Inflammatory macrophage treated with lipopolysaccharide for 1 hour (primary cell): ENCODE data around the gene KLF6.

Source experiments
- DNase-seq, 2 donors: peaks; one replicate each; pipeline ENCODE4 v3.0.0-alpha.2; 2020 to 2022

Gene KLF6

DNA sequence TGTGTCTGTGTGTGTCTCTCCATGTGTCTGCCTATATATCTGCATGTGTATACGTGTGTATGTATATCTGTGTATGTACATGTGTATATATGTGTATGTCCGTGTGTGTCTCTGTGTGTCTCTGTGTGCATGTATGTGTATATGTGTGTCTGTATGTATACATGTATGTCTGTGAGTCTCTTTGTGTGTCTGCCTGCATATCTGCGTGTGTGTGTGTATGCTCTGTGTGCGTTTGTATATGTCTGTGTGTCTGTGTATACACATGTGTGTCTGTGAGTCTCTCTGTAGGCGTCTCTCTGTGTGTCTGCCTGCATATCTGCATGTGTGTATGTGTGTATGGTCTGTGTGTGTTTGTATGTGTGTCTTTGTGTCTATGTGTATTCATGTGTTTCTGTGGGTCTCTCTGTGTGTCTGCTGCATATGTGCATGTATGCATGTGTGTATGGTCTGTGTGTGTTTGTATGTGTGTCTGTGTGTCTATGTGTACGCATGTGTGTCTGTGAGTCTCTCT, 23.7 kb upstream of the KLF6 start:
- DNase-seq: no peak

DNA sequence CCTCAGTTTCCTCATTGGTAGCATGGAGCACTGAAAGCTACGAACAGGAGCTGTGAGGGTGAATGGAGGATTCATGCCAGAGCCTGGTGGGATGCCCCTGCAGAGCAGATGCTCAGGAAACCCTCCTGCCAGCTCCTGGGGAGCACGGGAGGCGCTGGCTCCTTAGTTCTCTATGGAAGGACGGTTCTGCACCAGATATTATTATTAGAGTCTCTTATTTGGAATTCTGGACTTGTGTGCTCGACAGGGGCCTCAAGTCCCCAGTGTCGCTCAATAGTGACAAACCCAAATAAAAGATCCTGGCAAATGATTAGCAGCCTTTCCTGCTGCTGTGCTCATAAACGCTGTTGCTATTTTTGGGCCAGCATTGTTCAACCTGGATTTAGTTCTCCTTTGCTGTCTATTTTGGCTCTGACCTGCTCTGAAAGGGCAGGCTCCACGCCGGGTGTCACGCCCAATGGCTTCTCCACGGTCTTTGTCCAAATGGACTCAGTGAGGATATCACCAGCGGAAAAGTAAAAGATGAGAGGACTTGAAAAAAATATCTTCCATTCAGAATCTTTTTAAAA, 23.0 kb upstream of the KLF6 start:
- DNase-seq: no peak

DNA sequence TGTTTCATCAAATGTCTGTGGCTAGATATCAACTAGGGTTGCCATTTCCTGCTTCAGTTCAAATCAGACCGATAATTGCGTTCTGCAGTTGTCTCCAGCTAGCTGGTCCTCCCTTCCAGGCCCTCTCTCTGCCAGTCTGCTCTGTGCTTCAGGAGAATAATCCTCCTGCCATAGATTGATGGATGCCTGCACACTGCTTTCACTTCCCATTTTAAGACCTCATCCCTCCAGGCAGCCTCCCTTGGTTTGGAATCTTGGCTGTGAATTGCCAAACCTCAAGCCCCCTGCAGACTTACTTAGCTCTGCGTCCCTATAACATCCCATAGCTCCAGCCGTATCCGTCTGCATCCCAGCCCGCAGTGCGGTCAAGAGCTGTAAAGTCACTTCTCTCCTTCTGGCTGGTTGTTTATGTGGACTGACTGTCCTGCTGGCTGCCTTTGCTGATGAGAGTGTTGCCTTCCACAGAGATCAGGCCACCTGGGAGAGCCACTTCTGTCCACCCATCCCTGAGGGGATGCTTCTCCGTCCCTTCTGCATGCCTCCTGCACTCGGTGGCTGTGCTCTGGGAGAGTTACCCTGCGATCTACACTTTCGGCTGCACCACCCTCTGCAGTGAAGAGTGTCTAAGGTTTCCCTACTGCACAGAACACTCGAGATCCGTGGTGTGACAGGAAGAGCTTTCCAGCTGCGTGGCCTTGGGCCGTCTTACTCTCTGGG, 22.4 kb upstream of the KLF6 start:
- DNase-seq: peak in 1 of 2 donors; percentile 25

DNA sequence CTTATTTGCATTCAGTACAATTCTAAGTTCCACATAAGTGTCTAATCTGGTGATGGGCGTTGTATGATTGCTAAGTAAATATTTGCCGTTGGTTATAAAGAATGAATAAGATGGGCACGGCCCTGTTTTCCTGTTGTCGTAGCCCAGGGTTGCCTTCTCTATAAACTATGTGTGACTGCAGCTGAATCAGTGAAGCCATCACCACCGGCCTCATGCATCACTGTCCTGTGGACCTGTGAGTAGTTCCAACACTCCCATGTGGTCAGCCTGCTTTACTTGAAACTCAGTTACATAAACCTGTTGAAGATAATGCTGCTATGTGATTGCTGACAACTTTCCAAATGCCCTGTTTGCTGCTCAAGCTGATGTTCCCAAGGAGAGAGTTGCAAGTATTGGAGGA, 21.6 kb upstream of the KLF6 start:
- peak in 1 of 2 donors; percentile 31 for DNase-seq

DNA sequence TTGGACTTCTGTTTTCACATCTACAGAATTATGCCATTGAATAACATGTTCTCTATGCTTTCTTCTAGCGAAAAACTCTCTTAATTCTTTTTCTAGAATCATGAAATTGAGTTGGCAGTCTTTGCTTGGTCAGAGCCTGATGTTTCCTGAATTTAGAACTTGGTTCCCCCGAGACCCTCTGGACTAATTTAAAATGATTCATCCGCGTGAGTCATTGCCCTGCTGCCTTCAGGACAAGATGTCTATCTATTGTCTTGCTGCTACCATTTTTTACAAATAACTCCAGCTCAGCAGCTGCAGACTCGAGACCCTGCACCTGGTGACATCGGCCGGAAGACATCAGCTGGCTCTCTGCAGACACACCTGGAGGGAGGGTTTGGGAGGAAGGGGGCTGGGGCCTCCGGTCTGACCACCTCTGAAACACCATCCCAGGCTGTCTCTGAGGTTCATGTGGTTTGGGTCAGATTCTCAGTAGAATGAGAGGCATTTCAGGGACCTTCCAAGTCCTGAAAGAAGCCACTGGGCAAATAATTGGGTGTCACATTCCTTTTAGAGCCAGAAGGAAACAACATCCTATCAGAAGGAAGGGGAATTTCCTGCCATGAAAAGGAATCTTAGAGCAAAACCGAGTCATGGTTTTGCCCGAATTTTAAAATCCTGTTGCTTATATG, 20.9 kb upstream of the KLF6 start:
- peak; percentile 77 to 87 for DNase-seq

DNA sequence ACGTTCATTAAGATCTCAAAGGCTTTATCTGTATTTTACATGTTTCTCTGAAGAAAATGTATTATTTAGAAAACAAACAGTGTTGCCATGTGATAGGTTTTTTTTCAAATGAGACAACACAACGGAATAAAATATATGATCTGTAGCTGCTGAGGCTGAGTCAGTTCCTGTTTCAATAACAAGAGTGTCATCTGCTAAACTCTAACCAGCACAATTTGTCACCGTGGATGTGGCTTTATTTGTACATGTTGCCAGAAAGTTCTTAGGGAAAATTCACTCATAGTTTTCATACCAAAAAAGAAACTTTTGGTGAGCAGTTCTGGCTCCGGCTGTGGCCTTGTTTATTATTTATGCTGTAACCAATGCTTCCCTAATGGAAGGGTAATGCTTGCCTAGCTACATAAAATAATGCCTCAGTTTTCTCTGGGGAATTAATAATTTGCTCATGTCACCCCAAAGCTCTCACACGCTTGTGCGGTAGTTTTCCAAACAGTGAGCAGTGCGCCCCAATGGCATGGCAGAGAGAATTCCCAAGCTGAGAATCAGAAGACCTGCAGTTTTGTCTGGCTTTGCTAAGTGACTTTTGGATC, 20.3 kb upstream of the KLF6 start:
- peak; percentile 90 to 98 for DNase-seq

DNA sequence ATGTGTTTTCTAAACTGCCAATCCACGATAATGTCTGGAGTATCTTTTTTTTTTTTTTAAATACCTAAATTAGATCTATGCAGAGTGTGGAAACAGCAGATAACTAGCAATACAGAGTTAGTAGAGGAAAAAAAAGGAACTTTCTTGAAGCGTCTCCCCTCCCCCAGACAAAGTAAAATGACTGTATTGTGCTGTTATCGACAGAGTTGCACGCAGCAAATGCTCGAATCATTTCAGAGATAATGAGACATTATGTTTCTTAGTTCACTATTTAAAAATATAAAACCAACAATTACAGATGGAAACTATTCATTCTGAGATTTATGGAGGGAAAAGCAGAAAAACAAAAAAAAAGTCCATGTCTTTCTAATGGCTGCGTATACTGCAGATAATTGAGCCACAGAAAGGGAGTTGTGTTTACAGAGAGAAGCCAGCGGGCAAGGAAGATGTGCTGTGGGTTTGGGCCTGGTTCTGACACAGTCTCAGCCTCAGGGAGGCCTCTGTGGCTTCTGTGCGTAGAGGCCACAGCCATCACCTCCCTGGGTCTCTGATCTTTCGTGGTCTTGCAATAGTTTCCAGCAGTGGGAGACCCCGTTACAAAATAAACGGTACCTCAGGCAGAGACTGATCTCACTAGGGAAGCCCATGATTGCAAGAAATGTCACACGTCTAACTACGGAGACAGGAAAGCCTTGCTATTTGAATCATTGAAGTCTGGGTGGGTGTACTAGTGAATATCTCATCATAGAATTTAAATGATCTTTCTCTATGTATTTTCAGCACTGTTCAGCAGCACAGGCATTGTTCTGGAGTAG, 19.1 kb upstream of the KLF6 start:
- peak; percentile 96 to 100 for DNase-seq

DNA sequence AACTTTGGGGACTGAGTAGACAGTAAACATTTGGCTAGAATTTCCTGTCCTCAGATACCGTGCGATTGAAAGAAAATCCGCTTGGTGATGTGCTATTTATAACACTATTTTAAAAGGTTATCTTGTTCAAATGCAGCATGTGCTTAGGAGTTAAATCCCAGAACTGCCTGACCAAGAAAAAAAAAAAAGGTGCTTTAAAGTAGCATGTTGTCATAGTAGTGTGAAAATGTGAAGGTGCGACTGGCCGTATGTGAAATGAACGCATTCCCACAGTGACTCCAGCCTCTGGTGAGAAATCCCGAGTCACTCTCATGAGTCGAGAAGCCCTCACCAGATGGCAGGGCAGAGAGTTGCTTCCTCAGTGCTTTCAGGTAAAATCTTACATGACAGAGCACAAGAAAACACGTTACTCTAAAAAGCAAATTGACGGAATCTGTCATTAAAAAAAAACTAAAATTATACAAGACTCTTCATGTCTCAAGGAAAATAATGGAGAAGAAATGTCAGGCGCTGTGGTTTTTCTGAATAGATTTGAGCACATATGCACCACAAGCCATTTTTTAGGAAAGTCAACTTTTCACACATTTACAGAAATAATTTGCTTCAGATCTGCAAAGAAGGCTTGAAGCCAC, 18.4 kb upstream of the KLF6 start:
- peak; percentile 56 to 80 for DNase-seq

DNA sequence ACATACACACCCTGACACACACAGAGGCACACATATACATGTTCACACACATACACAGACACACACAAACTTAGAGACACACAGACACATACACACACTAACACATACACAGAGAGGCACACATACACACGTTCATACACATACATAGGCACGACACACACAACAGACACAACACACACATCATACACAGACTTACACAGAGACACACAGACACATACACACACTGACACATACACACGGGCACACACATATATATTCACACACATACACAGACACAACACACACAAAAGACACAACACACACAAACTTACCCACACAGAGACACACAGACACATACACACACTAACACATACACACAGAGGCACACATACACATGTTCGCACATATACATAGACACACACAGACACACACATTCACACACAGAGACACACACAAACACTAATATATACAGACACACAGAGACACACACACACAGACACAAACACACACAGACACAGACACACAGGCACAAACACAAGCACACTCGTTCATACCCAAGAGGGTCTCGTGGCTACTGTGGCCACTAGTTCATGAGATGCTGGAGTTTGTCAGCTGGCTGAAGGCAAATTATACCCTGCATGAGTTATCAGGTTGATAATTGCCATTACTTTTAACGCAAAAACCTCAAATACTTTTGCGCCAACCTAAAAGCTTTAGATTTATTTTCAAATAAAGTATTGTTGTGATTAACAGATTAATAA, 17.7 kb upstream of the KLF6 start:
- DNase-seq: no peak

DNA sequence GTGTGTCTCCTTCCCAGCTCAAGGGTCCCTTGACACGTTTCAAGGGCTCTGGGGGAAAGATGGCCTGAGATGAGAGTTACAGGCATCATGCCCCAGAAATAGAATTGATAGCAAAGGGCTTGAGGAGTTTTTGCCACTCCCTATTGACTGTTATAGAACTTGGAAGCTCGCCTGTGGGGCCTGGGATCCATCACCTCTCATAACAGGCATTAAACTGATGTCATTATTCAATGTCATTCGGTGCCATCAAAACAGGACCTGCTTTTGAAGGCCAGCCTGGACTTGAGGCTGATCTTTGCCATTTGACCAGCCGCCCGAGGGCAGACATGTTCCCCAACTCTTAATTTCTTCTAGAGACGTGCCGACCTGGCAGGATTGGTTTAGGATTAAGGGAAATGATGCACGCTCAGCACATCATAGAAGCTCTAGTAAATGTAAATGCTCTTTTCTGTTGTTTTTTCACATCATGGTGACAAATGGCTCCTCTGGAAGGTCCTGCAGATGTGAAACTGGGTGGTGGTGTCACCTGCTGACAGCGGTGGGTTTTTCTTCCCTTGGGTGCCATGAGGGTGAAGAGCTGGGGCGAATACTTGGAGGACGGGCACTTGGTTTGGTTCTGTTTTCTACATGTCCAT, 16.7 kb upstream of the KLF6 start:
- DNase-seq: no peak

DNA sequence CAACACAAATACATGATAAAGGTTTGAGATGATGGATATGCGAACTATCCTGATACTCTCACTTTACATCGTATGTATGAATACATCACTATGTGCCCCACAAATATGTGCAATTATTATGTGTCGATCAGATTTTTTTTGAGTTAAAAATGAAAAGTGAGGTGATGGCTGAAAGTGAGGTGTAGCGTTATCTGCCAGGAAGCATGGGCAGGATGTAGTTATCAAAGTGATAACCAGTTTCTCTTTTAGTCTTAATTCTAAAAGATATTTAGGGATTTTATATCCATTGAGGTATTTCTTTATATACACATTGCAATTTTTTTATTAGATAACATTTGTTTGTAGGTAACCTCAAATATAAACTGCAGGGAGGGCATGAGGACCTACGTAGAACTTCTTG, 15.6 kb upstream of the KLF6 start:
- DNase-seq: no peak

DNA sequence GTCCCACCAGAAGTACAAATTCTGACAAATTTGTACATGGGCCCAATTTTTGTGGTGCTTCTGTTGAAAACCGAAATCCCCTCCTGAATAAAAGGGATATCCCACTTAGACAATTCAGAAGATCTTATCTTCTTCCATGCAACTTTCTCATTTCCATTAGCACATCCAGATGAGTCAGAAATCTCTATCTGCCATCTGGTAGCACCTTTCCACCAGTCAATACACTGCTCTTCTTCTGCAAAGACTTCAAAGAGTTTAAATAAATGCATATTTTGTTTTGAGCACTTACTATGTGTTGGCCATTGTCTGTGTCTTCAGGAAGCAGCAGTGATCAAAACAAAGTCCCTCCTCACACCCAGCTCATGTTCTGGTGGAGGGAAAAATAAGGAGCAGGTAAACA, 12.7 kb upstream of the KLF6 start:
- DNase-seq: no peak

DNA sequence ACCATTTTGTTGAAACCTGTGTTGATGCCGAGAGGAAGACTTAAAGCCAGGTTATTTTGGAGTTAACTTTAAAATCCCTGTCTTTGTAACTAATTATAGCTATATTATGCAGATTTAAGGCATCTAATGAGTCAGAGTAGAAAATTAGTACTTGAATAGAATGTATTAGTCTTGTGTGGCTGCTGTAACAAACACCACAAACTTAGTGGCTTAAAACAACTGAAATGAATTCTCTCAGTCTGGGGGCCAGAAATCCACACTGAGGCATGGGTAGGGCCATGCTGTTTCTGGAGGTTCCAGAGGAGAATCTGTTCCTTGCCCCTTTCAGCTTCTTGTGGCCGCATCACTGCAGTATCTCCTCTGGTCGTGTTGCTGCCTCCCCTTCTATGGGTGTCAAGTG, 8.5 kb upstream of the KLF6 start:
- no peak for DNase-seq

DNA sequence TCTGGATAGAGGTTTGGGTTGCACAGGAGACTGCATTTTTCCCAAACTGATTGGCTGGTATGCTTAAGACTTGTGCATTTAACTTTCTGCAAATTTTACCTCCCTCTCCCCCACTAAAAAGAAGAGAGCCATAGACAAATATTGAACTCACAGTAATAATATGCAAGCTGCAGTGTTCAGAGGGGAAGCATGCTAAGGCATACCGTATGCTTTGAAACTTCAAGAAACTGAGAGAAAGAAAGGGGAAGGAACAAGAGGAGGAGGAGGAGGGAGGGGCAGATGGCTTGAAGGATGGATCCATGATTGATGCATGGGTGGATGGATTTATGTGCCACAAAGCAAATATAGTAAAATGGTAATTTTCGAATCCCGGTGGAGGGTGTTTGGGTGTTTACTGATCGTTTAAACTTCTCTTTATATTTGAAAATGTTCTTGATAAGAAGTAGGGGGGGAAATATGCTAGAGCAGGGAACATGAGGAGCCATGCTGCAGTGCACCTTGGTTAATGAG, 7.8 kb upstream of the KLF6 start:
- DNase-seq: peak in 1 of 2 donors; percentile 5

DNA sequence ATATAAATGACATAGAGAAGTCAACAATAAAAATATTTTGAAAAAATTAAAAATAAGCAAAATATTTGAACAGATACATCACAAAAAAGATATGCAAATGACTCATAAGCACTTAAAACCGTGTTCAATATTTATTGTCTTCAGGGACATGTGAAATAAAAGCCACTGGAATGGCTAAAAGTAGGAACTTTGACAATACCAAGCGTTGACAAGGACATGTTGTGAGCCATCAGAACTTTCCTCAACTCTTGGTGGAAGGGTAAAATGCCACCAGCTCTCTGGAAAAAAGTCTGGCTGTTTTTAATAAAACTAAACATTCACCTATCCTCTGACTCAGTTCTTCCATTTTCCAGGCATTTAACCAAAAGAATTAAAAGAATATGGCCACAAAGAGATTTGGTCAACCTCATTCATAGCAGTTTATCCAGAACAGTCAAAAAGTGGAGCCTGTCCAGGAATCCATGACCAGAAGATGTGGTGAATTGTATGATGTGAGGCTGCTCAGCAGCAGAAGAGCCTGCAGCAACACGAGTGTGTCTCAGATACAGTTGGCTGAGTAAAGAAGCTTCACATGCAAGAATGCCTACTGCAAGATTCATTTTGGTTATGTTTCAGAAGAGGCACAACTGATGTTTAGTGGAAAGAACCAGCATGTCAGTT, 7.1 kb upstream of the KLF6 start:
- no peak for DNase-seq

DNA sequence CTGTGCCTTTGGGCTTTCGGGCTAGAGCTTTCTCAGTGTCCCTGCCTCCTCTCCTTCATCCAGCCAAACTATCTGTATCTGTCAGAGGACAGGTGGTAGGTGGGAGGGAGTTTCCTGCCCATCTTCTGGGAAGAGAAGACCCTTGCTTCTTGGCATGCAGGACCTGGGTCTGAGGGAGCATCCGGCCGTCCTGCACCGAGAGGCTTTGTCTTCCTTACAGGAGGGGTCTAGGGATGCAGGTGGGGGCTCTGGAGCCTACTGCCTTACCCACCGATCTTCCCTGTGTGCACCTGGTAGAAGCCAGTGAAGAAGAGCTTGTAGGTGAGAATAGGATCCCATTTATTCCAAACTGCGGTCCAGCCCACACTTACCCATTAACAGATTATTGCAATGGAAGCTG, 5.8 kb upstream of the KLF6 start:
- DNase-seq: no peak

DNA sequence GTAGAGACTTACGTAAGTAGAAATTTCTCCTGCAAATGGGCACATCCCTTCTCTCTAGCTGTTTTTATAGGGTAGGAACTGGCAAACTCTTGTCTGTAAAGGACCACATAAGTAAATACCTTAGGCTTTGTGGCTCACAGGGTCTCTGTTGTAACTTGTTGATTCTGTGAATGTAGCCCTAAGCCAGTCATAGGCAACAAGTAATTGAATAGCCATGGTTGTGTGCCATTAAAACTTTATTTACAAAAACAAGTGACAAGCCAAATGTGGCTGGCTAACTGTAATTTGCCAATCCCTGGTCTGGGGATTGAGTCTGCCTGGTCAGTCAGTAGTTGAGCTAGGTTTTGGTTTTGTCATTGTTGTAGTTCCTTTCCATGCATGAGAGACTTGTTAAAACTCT, 5.3 kb upstream of the KLF6 start:
- no peak for DNase-seq

DNA sequence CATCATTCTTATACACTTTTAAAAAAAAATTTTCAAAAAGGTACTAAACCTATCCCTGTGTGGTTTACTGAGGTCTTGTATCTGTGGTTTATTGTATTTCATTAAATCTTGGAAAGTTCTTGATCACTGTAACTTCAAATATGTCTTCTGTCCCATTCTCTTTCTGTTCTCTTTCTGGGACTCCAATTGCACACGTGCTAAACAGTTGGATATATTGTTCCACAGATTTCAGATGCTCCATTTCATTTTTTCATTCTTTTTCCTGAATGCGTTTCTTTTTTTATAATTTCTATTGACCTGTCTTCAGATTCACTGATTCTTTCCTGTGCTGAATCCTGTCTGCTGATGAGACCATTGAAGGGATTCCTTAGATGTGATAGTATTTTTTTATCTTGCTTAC, 4.6 kb upstream of the KLF6 start:
- DNase-seq: no peak

DNA sequence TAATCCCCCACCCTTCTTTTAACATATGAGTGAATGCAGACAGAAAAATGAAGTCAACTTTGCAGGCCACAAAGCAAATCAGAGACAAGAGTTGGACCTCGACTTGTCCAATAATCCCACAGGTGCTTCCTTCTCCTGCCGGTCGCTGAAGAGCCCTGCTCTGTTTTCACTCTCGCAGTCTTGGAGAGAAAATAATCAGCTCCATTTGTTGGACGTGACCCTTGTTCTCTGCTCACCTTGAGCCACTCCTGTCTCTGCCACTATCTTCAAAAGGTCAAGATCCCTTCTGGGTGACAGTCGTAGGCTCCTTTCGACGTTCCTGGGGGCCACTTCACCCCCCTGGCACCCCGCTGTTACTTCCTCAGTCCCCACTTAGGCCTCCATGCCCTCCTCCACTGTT, 2.8 kb upstream of the KLF6 start:
- no peak for DNase-seq

DNA sequence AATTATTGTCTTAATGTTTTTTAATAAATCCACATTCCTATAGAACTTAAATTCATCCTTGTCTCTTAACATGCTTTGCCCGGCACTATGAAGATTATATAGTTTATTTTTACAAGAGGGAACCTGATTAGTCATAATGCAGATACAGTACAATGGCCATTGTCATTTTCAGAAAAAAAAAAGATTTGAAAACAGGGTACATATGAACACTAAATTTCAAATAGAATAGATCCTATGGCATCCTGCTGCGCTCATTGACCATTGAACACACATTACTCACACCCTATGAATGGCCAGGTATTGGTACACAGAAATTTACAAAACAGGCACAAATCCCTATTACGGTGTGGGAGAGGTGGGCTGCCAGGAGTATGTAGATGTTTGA, 2.0 kb upstream of the KLF6 start:
- DNase-seq: no peak
